HuH-7.5 (cell line): ENCODE measurements around the gene CDC14A.

Experiments
- DNase-seq: peaks from one replicate; pipeline ENCODE4 v3.0.0; 2011; ENCODE audit warnings: low spot score

The CDC14A gene

DNA sequence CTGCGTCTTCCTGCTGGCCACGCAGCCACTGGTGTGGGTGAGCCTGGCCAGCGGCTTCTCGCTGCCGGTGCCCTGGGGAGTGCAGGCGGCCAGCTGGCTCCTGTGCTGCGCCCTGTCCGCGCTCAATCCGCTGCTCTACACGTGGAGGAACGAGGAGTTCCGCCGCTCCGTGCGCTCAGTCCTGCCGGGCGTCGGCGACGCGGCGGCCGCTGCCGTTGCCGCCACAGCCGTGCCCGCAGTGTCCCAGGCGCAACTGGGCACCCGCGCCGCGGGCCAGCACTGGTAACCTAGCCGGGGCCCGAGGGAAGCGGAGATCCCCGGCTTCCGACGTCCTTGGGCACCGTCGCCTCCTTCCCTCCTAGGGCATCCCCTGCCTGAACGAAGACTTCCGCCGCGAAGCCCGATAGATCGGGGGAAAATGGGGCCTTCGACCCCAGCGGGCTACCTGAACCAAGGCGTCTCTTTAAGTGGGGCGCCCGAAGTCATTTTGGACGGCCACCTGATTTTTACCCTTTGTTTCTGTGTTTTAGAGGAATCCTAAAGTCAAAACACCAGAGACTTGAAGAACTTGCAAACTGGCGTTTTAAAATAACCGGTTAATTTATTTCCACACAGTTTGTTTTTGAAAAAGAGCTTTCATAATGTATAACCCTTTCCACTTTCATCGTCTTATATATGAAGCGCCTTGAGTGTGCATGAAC is 187.7 kb downstream of the CDC14A start:
- no peak for DNase-seq

DNA sequence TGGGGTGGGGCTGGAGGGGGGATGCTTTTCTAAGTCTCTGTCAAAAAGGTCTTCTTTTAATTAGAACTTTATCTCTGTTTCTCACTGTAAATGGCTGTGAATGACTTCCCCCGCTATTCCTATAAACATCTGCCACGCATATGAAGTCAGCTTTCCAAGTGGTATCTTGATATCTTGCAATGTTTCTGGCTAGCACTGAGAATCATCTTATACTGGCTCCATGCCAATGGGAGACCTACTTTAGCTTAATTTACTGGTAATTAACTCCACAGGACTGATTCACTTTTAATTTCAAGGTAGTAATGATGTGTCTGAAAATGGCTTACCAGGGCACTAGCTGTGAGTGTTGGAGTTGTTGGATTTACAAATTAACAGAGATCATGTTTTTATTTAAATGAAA is 190.0 kb downstream of the CDC14A start:
- DNase-seq = no peak

DNA sequence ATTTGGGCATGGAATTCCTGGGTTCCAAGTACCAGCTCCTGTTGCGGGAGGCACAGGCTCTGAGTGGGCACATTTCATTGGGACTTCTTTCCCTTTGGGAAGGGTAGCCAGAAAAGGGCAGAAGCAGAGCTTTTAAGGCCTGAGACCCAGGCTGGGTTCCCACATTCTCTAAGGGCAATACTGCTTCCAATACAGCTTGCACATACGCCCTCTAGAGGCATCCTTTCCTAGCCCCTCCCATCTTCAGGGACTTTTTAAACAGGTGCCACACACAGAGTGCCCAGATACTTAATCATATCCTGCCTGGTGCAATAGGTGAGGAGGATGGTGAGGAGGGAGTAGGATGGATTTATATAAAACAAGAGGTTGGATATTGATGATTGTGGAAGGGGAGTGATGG is 191.3 kb downstream of the CDC14A start:
- DNase-seq = peak; percentile 50

- no peak for DNase-seq
Observed at GRCh38 chr1:100544791-100545190, 192.5 kb downstream of the CDC14A start.

GRCh38 chr1:100545855-100546254 is 193.5 kb downstream of the CDC14A start:
- DNase-seq = no peak

GRCh38 chr1:100552031-100552430 is 199.7 kb downstream of the CDC14A start:
- no peak for DNase-seq

- DNase-seq = no peak
Observed at GRCh38 chr1:100552922-100553321, 200.6 kb downstream of the CDC14A start.

GRCh38 chr1:100556181-100556580 is 203.9 kb downstream of the CDC14A start:
- no peak for DNase-seq

DNA sequence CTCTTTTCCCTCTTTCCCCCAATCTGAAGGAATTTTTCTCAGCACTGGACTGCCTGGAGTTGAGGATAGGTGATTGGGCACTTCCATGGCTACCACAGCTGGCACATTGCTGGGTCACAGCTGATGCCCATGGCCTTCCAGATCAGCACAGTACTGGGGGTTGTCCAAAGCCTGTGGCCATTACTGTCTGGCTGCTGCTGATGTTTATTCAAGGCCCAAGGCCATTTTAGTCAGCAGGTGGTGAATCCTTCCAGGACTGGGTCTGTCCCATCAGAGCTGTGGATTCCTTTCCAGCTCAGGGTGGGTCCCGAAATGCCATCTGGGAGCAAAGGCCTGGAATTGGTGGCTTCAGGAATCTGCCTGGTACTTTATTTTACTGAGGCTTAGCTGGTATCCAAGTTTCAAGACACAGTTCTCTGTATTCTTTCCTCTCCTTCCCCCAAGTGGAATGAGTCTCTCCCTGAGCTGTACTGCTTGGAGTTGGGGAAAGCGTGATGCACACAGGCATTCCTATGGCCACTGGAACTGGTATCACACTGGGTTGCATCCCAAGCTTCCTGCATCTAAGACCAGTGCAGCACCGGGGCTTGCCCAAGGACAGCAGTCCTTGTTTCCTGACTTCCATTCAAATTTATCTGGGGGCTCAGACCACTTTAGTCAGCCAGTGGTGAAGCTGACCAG is 204.8 kb downstream of the CDC14A start:
- no peak for DNase-seq

DNA sequence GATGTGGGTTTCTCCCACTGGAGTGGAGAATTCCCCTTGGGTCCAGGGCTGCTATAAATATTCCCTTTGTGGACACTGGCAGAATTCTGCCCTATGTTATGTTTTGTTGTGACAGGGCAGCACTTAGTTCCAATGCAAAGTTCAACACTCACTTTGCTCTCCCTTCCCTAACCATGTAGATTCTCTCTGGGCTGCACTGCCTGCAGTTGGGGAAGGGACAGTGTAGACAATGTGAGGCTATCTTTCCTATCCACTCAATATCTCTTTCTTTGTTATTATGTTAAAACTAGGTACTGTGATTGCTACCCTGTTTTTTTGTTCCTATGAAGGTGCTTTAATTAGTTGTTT is 205.3 kb downstream of the CDC14A start:
- DNase-seq = no peak

DNA sequence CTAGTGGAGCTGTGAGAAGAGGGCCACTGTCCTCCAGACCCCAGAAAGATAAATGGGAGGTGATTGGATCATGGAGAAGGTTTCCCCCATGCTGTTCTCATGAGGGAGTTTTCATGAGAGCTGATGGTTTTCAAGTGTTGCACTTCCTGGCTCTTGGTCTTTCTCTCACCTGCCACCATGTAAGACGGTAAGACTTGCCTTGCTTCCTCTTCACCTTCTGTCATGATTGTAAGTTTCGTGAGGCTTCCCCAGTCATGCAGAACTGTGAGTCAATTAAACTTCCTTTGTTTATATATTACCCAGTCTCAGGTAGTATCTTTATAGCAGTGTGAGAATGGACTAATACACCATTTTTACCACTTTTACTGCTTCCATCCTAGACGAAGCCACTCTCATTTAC is 213.2 kb downstream of the CDC14A start:
- no peak for DNase-seq

DNA sequence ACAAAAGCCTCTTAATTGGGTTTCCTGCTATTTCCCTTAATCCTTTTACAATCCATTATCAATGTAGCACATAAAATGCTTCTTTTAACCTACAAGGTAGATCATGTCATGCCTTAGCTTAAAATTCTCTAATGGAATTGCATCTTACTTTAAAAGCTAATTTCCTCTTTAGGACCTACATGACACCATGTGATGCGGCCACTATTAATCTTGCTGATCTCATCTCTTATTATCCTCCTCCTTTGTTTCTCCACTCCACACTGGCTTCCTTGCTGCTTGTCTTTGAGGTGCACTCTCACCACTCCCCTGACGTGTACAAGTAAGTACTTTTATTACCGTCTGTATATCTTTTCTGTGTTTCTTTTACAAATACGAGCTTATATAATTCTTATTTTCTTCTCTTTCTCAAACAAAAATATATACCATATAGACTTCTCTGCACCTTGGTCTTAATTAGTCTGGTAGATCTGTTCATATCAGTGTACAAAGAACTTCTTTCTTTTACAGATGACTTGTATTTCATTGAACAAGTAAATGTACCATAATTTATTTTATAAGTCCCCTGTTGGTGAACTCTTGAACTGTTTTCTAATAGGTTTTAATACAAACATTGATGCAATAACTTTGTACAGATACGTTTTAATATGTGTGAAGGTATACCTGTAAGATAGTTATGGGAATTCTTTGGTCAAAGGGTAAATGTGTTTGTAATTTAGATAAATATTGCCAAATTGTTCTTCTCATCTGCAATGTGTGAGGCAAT is 213.8 kb downstream of the CDC14A start:
- no peak for DNase-seq

DNA sequence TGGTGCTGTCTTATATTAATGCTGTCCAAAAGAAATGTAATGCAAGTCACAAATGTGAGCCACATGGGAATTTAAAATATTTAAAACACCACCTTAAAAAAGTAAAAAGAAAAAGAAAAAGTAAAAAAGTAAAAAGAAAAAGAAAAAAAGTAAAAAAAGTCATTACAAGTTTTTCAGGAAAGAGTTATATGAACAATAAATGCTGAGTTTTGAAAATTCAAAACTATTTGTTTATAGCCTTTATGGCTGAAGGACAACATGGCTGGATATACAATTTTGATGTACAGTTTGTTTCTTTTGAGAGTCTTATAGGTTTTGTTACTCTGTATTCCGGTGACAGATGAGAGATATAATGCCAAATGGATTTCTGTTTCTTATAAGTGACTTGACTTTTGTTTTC is 214.8 kb downstream of the CDC14A start:
- DNase-seq = no peak
